SK-N-SH treated with all-trans-retinoic acid at 6 μM for 48 hours (cell line): Measurements from ENCODE around the gene HRH3.

Experiments used
- ARNTL ChIP-seq: fragments of 450-650 bp; formaldehyde crosslinking; IDR thresholded peaks from 2 replicates; pipeline ENCODE4 v1.5.0; 2020; ENCODE audit warnings: low read depth, mild to moderate bottlenecking, moderate library complexity, borderline replicate concordance
- CREB5 ChIP-seq: fragments of 250-450 bp; sonication (Bioruptor Pico); IDR thresholded peaks from 2 replicates; pipeline ENCODE4 v1.5.1; 2020; ENCODE audit warnings: low read depth, mild to moderate bottlenecking, moderate library complexity
- ESRRG ChIP-seq: fragments of 250-450 bp; sonication (Bioruptor Pico); IDR thresholded peaks from 2 replicates; pipeline ENCODE4 v1.6.1; 2021; ENCODE audit warnings: mild to moderate bottlenecking
- GLIS3 ChIP-seq: fragments of 250-450 bp; sonication (Bioruptor Pico); IDR thresholded peaks from 2 replicates; pipeline ENCODE4 v1.5.0; 2020; ENCODE audit warnings: mild to moderate bottlenecking, moderate library complexity
- ISL1 ChIP-seq: fragments of 250-450 bp; sonication (Bioruptor Pico); IDR thresholded peaks from 2 replicates; pipeline ENCODE4 v2.1.2; 2022; ENCODE audit warnings: mild to moderate bottlenecking, moderate library complexity
- OSR1 ChIP-seq: fragments of 250-450 bp; sonication (Bioruptor Pico); IDR thresholded peaks from 2 replicates; pipeline ENCODE4 v1.8.0; 2022; ENCODE audit warnings: moderate library complexity, mild to moderate bottlenecking, inconsistent platforms
- PATZ1 ChIP-seq: fragments of 250-450 bp; sonication (Bioruptor Pico); IDR thresholded peaks from 2 replicates; pipeline ENCODE4 v1.8.0; 2020; ENCODE audit warnings: mild to moderate bottlenecking, moderate library complexity, borderline replicate concordance
- POU6F1 ChIP-seq: fragments of 250-450 bp; sonication (Bioruptor Pico); IDR thresholded peaks from 2 replicates; pipeline ENCODE4 v1.8.0; 2021; ENCODE audit warnings: low read depth, mild to moderate bottlenecking, moderate library complexity, borderline replicate concordance
- PPARA ChIP-seq: fragments of 250-450 bp; sonication (Bioruptor Pico); IDR thresholded peaks from 2 replicates; pipeline ENCODE4 v1.5.0; 2020; ENCODE audit warnings: mild to moderate bottlenecking, borderline replicate concordance
- ZNF8 ChIP-seq: fragments of 450-650 bp; formaldehyde crosslinking; IDR thresholded peaks from 2 replicates; pipeline ENCODE4 v1.5.0; 2020; ENCODE audit warnings: mild to moderate bottlenecking, moderate library complexity

GRCh38 chr20:62235777-62236157 lies 15.7 kb upstream of the HRH3 start:
- no peak for TF ChIP-seq ARNTL (CRISPR knock-in tag)
- TF ChIP-seq POU6F1 (CRISPR knock-in tag): no peak
- no peak for TF ChIP-seq PATZ1 (CRISPR knock-in tag)
- TF ChIP-seq ISL1 (CRISPR knock-in tag): no peak
- TF ChIP-seq ZNF8: no peak
- TF ChIP-seq CREB5 (CRISPR knock-in tag): no peak
- TF ChIP-seq PPARA (CRISPR knock-in tag): no peak
- no peak for TF ChIP-seq GLIS3 (CRISPR knock-in tag)
- no peak for TF ChIP-seq ESRRG (CRISPR knock-in tag)
- TF ChIP-seq OSR1 (CRISPR knock-in tag): no peak
